ENCODE measurements around the gene ENTR1.

DNA sequence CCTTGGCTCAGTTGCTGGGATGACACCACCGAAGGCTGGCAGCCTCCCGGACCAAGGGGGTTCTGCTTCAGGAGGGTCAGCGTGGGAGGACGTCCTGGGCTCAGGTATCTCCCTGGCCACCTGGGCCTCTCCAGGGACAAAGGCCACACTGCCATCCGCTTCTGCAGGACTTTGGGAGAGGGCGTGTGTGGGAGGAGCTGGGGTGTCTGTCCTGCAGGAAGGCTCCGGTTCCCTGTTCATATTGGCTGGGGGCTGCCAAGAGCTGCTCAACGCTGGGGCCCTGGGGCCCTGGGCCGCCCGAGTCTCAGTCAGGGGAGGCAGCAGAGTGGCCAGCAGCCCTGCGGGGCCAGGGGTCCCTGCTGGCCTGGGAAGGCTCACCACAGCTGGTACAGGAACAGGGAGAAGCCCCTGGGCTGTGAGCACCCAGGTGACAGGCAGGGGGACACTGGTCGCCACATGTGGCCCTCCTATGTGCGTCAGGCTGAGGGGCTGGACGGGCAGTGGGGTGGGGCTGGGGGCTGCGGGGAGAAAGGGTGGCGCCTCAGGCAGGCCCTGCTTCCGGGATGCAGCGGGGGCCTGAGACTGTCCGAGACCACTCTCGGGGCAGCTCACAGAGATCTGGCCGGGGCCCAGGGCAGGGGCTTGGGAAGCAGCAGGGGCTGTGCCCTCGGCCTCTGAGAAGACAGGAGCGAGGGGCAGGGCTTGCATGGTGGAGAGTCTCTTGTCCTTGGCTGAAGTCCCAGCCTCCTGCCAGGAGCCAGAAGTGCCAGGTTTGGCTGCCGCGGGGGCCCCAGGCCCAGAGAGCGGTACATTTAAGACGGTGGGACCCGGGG is 32.0 kb downstream of the ENTR1 start:
- TF ChIP-seq POLR2AphosphoS5 (IDR thresholded peaks at IDR 0.05; ENCODE audit: low read depth, low read length) (no peak), POLR2A (IDR thresholded peaks at IDR 0.05; ENCODE audit: low read depth, low read length) (no peak)
